Spleen (tissue), 11 donors: ENCODE data around the gene ARMC12. TPM values are rescaled to one million over a fixed set of nuclear protein-coding genes. Genes with fewer than 3 reads are reported as not detected.

ENCODE experiments used
- DNase-seq: peaks from one replicate; pipeline ENCODE4 v3.0.0-alpha.2; 2020
- H3K27ac ChIP-seq, 8 donors: fragments of 200-600 bp; sonication (generic) in 7 of 8; 1 replicate in 4 of 8; 2 replicates in 4 of 8; pipeline versions ENCODE4 v1.5.0 to v1.8.0; 2016 to 2021; ENCODE audit warnings: inconsistent platforms in 4 of 8, mild to moderate bottlenecking in 4 of 8, moderate library complexity in 1 of 8
- H3K27me3 ChIP-seq, 7 donors: fragments of 200-600 bp; sonication (generic) in 6 of 7; replicated peaks in 1 of 7; 1 replicate in 4 of 7; 2 replicates in 3 of 7; pipeline versions ENCODE4 v1.5.0 to v1.8.0; 2016 to 2021; ENCODE audit warnings: inconsistent platforms in 3 of 7, mild to moderate bottlenecking in 1 of 7
- H3K36me3 ChIP-seq, 6 donors: fragments of 200-600 bp; sonication (generic) in 5 of 6; 1 replicate in 4 of 6; 2 replicates in 2 of 6; pipeline versions ENCODE4 v1.5.0 to v1.8.0; 2016 to 2021; ENCODE audit warnings: inconsistent platforms in 2 of 6
- H3K4me1 ChIP-seq, 6 donors: fragments of 200-600 bp; sonication (generic) in 5 of 6; 1 replicate in 3 of 6; 2 replicates in 3 of 6; pipeline versions ENCODE4 v1.5.0 to v1.8.0; 2016 to 2021; ENCODE audit warnings: inconsistent platforms in 3 of 6
- H3K4me3 ChIP-seq, 8 donors: fragments of 200-600 bp; sonication (generic) in 7 of 8; 1 replicate in 4 of 8; 2 replicates in 4 of 8; pipeline versions ENCODE4 v1.5.0 to v1.8.0; 2016 to 2021; ENCODE audit warnings: inconsistent platforms in 4 of 8, mild to moderate bottlenecking in 4 of 8, moderate library complexity in 2 of 8
- H3K9me3 ChIP-seq, 8 donors: fragments of 200-600 bp; sonication (generic) in 7 of 8; 1 replicate in 4 of 8; 2 replicates in 4 of 8; pipeline versions ENCODE4 v1.5.0 to v1.8.0; 2016 to 2021; ENCODE audit warnings: inconsistent platforms in 4 of 8
- POLR2A ChIP-seq, 3 donors: fragments of 450-650 bp; IDR thresholded peaks; one replicate each; pipeline ENCODE4 v1.5.1; 2017; ENCODE audit warnings: antibody characterized with exemption in 3 of 3, mild to moderate bottlenecking in 1 of 3
- POLR2AphosphoS5 ChIP-seq, 3 donors: sonication (generic); formaldehyde crosslinking; IDR thresholded peaks; one replicate each; pipeline ENCODE4 v1.5.1; 2017; ENCODE audit warnings: antibody characterized with exemption in 3 of 3
- WGBS, 5 donors: extraction: QIAGEN DNeasy Blood & Tissue Kit in 3 of 5; methylation state at CpG; one replicate each; pipeline versions ENCODE4 v1.1.5 to v1.1.7; 2013 to 2018; 5-methylcytosine and 5-hydroxymethylcytosine counted together
- intact Hi-C: fragments of 100-400 bp; cut with DNase I; formaldehyde crosslinking; loops from one replicate; pipeline ENCODE4 v1.15.0; 2023; ENCODE audit warnings: low total_unique reads
- polyA plus RNA-seq, 3 donors: library from polyadenylated mRNA; stranded (reverse); fragments of 200-250 nt; gene quantifications; one replicate each; pipeline ENCODE4 v1.2.1, GENCODE V29; 2013
- total RNA-seq, 7 donors: library from RNA; depleted of rRNA in 3 of 7; stranded (reverse); fragments of >200 nt in 3 of 7; fragmentation: NEBNext Ultra II Directional in 4 of 7; extraction: Animal tissue kit (Norgen Biotek cat#: 25700) in 4 of 7; gene quantifications; one replicate each; pipeline versions ENCODE4 v1.1.0 to v1.2.1, GENCODE V29; 2016 to 2021
- TF ChIP-seq, protein P1 (sequence below), 11 experiments: fragments of 200-600 bp in 7 of 11; fragments of 450-650 bp in 4 of 11; sonication (generic) in 4 of 11; IDR thresholded peaks in 8 of 11; conservative IDR thresholded peaks in 3 of 11; 1 replicate in 7 of 11; 2 replicates in 4 of 11; pipeline versions ENCODE4 v1.4.0 to v1.8.0; 2016 to 2021; ENCODE audit warnings: antibody characterized with exemption in 11 of 11, inconsistent platforms in 4 of 11, mild to moderate bottlenecking in 1 of 11
- donor health status: healthy with polysubstance abuse.
- donor health status: DM: no; HTN: no; CAD: no; lungs with moderate emphysema.
- donor health status: DM: no; HTN: no; CAD: no.
- donor health status: Bipolar disorder and iron deficiency.
- donor health status: healthy.
- donor health status: DM: no; HTN: no; CAD: no.
- donor health status: DM: yes; HTN: yes; CAD: no.

Gene ARMC12
- total and polyA plus RNA-seq, 10 donors, result 0.23 to 4.1 (median 1.2) TPM

DNA sequence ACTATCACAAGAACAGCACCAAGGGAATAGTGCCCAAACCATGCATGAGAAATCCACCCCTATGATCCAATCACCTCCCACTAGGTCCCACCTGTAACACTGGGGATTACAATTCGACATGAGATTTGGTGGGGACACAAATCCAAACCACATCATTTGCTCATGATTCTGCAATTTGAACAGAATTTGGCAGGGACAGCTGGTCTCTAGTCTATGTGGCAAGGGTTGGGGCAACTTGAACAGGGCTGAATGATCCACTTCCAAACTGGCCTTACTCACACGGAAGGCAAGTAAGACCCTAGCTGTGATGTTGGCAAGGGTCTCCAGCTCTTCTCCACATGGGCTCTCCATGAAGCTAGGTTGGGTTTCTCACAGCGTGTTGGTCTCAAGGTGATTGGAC is 38.0 kb upstream of the ARMC12 start:
- Histone ChIP-seq H3K27ac (no peak overlapping the region), H3K27me3 (no peaks in the 10 kb centered on the region), H3K9me3 (peaks cover 0 to 9% (median 6%) of the 10 kb centered on the region in 8 donors), H3K36me3 (no peaks in the 10 kb centered on the region), H3K4me1 (no peaks in the 10 kb centered on the region), H3K4me3 (no peak overlapping the region)
- WGBS, 5 donors, result 86 to 93% (median 89%) methylated on average over 3 of the region's 3 CpGs
- no peak for TF ChIP-seq POLR2AphosphoS5 (IDR thresholded peaks at IDR 0.05)
- no peak for TF ChIP-seq POLR2A (IDR thresholded peaks at IDR 0.05)
- TF ChIP-seq, protein P1, sequence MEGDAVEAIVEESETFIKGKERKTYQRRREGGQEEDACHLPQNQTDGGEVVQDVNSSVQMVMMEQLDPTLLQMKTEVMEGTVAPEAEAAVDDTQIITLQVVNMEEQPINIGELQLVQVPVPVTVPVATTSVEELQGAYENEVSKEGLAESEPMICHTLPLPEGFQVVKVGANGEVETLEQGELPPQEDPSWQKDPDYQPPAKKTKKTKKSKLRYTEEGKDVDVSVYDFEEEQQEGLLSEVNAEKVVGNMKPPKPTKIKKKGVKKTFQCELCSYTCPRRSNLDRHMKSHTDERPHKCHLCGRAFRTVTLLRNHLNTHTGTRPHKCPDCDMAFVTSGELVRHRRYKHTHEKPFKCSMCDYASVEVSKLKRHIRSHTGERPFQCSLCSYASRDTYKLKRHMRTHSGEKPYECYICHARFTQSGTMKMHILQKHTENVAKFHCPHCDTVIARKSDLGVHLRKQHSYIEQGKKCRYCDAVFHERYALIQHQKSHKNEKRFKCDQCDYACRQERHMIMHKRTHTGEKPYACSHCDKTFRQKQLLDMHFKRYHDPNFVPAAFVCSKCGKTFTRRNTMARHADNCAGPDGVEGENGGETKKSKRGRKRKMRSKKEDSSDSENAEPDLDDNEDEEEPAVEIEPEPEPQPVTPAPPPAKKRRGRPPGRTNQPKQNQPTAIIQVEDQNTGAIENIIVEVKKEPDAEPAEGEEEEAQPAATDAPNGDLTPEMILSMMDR (IDR thresholded peaks at IDR 0.05 in 8 of 11, conservative IDR thresholded peaks at IDR 0.05 in 3 of 11), result no peak
- DNase-seq, result no peak
- intact Hi-C loops, result no loop called here

DNA sequence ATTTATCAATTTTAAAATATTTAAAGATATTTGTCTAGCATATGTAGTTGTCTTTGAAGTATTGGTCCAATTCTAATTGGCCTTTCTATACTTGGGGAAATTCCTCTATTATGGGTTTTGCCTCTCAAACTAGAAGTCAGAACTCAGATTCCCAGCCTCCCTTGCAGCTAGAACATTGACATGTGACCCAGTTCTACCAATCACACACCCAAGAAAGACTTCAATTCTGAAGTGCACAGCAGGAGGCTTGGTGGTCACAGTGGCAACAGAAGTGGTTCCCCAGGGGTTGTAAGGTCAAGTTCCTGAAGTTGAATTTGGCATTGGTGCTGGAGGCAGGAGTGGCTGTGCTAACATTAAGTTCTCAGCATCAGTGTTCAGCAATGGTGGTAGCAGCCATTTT is 33.3 kb upstream of the ARMC12 start:
- H3K4me1 ChIP-seq, result peaks cover 0 to 6% (median 0%) of the 10 kb centered on the region in 6 donors
- intact Hi-C loops, result no loop called here
- H3K4me3 ChIP-seq, result no peak overlapping the region
- no peak for TF ChIP-seq POLR2AphosphoS5 (IDR thresholded peaks at IDR 0.05)
- TF ChIP-seq POLR2A (IDR thresholded peaks at IDR 0.05), result no peak
- TF ChIP-seq, protein P1 (IDR thresholded peaks at IDR 0.05 in 8 of 11, conservative IDR thresholded peaks at IDR 0.05 in 3 of 11), result no peak
- H3K36me3 ChIP-seq, result no peaks in the 10 kb centered on the region
- no peak for DNase-seq
- peaks cover 0 to 9% (median 6%) of the 10 kb centered on the region in 8 donors for H3K9me3 ChIP-seq
- no peak overlapping the region for H3K27ac ChIP-seq
- H3K27me3 ChIP-seq, result no peaks in the 10 kb centered on the region

DNA sequence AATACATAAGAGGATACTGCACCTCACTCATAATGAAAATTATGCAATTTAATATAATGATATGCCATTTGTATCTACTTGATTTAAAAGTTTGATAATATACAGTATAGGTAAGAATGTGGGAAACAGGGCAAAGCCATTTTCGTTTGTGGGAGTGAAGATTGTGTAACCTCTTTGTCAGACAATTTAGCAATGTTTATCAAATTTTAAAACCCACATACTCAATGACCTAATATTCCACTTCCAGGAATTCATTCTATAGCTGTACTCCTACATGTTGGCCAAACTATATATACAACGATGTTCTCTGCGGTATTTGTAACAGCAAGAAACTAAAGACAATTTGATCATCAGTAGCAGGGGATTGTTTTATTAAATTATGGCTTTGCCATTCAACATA is 30.4 kb upstream of the ARMC12 start:
- Histone ChIP-seq H3K9me3 (peaks cover 0 to 9% (median 6%) of the 10 kb centered on the region in 8 donors), H3K27ac (no peak overlapping the region), H3K36me3 (no peaks in the 10 kb centered on the region), H3K4me1 (peaks cover 0 to 10% (median 0%) of the 10 kb centered on the region in 6 donors), H3K4me3 (no peak overlapping the region), H3K27me3 (no peaks in the 10 kb centered on the region)
- WGBS, 5 donors, result 34 to 64% (median 44%) methylated on average over 3 of the region's 3 CpGs
- TF ChIP-seq, protein P1 (IDR thresholded peaks at IDR 0.05 in 8 of 11, conservative IDR thresholded peaks at IDR 0.05 in 3 of 11), result no peak
- no peak for TF ChIP-seq POLR2A (IDR thresholded peaks at IDR 0.05)
- intact Hi-C loops, result no loop called here
- DNase-seq, result no peak

DNA sequence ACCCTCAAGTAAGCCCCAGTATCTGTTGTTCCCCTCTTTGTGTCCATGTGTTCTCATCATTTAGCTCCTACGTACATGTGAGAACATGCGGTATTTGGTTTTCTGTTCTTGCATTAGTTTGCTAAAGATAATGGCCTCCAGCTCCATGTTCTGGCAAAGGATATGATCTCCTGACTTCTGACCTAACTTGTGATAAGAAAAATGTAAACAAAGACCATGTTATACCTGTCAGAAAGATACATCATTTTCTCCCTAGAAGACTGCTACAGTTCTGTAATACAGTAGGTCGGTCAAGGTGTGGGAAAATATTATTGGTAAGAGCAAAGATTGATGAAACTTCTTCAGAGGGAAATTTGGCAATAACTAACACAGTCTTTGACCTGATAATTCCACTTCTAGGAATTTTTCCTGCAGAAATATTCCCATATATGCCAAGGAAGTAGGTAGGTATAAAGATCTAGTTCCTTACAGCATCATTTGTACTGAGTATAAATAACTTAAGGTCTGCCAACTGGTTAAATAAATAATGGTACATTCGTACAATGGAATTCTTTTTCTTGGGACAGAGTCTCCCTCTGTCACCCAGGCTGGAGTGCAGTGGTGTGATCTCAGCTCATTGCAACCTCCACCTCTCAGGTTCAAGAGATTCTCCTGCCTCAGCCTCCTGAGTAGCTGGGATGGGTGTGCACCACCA is 29.0 kb upstream of the ARMC12 start:
- intact Hi-C loops, result no loop called here
- no peaks in the 10 kb centered on the region for H3K27me3 ChIP-seq
- H3K9me3 ChIP-seq, result peaks cover 0 to 9% (median 6%) of the 10 kb centered on the region in 8 donors
- DNase-seq, result no peak
- TF ChIP-seq, protein P1 (IDR thresholded peaks at IDR 0.05 in 8 of 11, conservative IDR thresholded peaks at IDR 0.05 in 3 of 11), result no peak
- TF ChIP-seq POLR2AphosphoS5 (IDR thresholded peaks at IDR 0.05) (no peak), POLR2A (IDR thresholded peaks at IDR 0.05) (no peak)
- no peak overlapping the region for H3K27ac ChIP-seq
- no peak overlapping the region for H3K4me3 ChIP-seq
- WGBS, 5 donors, result 74 to 95% (median 81%) methylated on average over 4 of the region's 4 CpGs
- peaks cover 0 to 13% (median 0%) of the 10 kb centered on the region in 6 donors for H3K4me1 ChIP-seq
- no peaks in the 10 kb centered on the region for H3K36me3 ChIP-seq
